Panc1 (cell line): ENCODE data around the gene NR3C1. TPM values are rescaled to one million over a fixed set of nuclear protein-coding genes. Genes with fewer than 3 reads are reported as not detected.

Source experiments
- ATAC-seq: fragments of 200-7000 bp; cut with Tn5 transposase; 2 replicates; pipeline ENCODE4 v1.9.1; 2020; ENCODE audit warnings: mild to moderate bottlenecking, moderate library complexity
- BruUV-seq: library from RNA; stranded (reverse); fragments of 400-500 nt; replicated peaks from 2 replicates; lab custom pipeline; 2021; lab: Mats Ljungman, UMichigan
- CTCF ChIA-PET: fragments of 300-600 bp; sonication (Branson Sonifier 250); formaldehyde crosslinking; loops from one replicate; lab custom pipeline; 2022; ENCODE audit warnings: antibody characterized with exemption; lab: Charles Lee
- POLR2A ChIA-PET: fragments of 300-600 bp; sonication (Branson Sonifier 250); formaldehyde crosslinking; loops from one replicate; lab custom pipeline; 2022; ENCODE audit warnings: antibody characterized with exemption; lab: Charles Lee
- DNase-seq: peaks from one replicate; pipeline ENCODE4 v3.0.0-alpha.2; 2010; ENCODE audit warnings: low read depth, low spot score
- H3K27ac ChIP-seq: 2 replicates; pipeline ENCODE4 v1.5.1; 2011; ENCODE audit warnings: mild to moderate bottlenecking, low read length, inconsistent platforms
- H3K27me3 ChIP-seq: fragments of 200-500 bp; sonication (Bioruptor generic); 2 replicates; pipeline ENCODE4 v1.6.0; 2014; ENCODE audit warnings: low read length, inconsistent platforms; ENCODE audit not compliant: control insufficient read depth, insufficient read depth
- H3K36me3 ChIP-seq: fragments of 200-500 bp; sonication (Bioruptor generic); 2 replicates; pipeline ENCODE4 v1.5.1; 2014; ENCODE audit warnings: inconsistent platforms, mild to moderate bottlenecking, low read length, moderate library complexity; ENCODE audit not compliant: control insufficient read depth, insufficient read depth
- H3K4me1 ChIP-seq: 2 replicates; pipeline ENCODE4 v1.5.1; 2011; ENCODE audit warnings: inconsistent platforms, mild to moderate bottlenecking, low read length, moderate library complexity; ENCODE audit not compliant: control insufficient read depth, insufficient read depth
- H3K4me3 ChIP-seq, 2 experiments: 2 replicates each; pipeline ENCODE4 v1.5.1; 2011 to 2012; ENCODE audit warnings: low read depth in 2 of 2, low read length in 2 of 2, mild to moderate bottlenecking in 2 of 2, inconsistent platforms in 1 of 2, moderate library complexity in 1 of 2
- H3K9me3 ChIP-seq: fragments of 200-500 bp; sonication (Bioruptor generic); 2 replicates; pipeline ENCODE4 v1.5.1; 2014; ENCODE audit warnings: low read depth, mild to moderate bottlenecking, inconsistent platforms, low read length, moderate library complexity; ENCODE audit not compliant: control insufficient read depth, insufficient read depth
- CTCF ChIP-seq: fragments of 450-650 bp; IDR thresholded peaks from 2 replicates; pipeline ENCODE4 v1.5.1; 2017; ENCODE audit warnings: mild to moderate bottlenecking
- POLR2AphosphoS5 ChIP-seq: IDR thresholded peaks from 2 replicates; pipeline ENCODE4 v1.6.1; 2012; ENCODE audit warnings: mild to moderate bottlenecking, low read depth, low read length, moderate library complexity
- REST ChIP-seq, 2 experiments: IDR thresholded peaks; 2 replicates each; pipeline ENCODE4 v1.6.1; 2011 to 2012; ENCODE audit warnings: low read depth in 2 of 2, control low read depth in 1 of 2, low read length in 1 of 2, mild to moderate bottlenecking in 1 of 2, moderate library complexity in 1 of 2; ENCODE audit not compliant: insufficient read depth in 1 of 2
- SIN3A ChIP-seq: IDR thresholded peaks from 2 replicates; pipeline ENCODE4 v1.6.1; 2012; ENCODE audit warnings: low read depth, mild to moderate bottlenecking, low read length, moderate library complexity, borderline replicate concordance; ENCODE audit not compliant: insufficient read depth
- TCF7L2 ChIP-seq: IDR thresholded peaks from 2 replicates; pipeline ENCODE4 v1.6.1; 2011; ENCODE audit warnings: mild to moderate bottlenecking, low read depth, low read length, inconsistent platforms
- in situ Hi-C: cut with HindIII; loops from 2 replicates; pipeline ENCODE4 v1.10.0; 2016; ENCODE audit warnings: low sequenced_read_pairs, low pct_unique_long_range_greater_than_20kb
- intact Hi-C: fragments of 100-400 bp; cut with micrococcal nuclease; formaldehyde crosslinking; loops from one replicate; pipeline ENCODE4 v1.10.0; 2022; ENCODE audit not compliant: unreplicated experiment
- total RNA-seq: library from RNA; stranded (reverse); gene quantifications from one replicate; pipeline ENCODE4 v1.2.1, GENCODE V29; 2021; ENCODE audit not compliant: unreplicated experiment

The NR3C1 gene
- total RNA-seq, 1 experiment from 2014 or later = 52.6 TPM

GRCh38 chr5:143398451-143399237, 4.8 kb downstream of the NR3C1 start:
- Histone ChIP-seq H3K36me3 (peaks cover 8% of the 10 kb centered on the region), H3K9me3 (no peaks in the 10 kb centered on the region), H3K27me3 (no peaks in the 10 kb centered on the region), H3K4me1 (peaks cover 50% of the 10 kb centered on the region), H3K27ac (peak overlapping the region; percentile 89), H3K4me3 (peak overlapping the region; percentile 91)
- DNase-seq = no peak
- no peak for ATAC-seq
- POLR2A ChIA-PET = interaction anchor here (0.6 kb wide), 2 partner anchors 285 to 428 kb away, joined by 3 read pairs; no protein-coding TSS in a partner anchor
- CTCF ChIA-PET = no interaction called here
- TF ChIP-seq REST (IDR thresholded peaks at IDR 0.05; ENCODE audit: insufficient read depth in 1 of 2, low read depth in 2 of 2, low read length in 1 of 2) = no peak
- TF ChIP-seq TCF7L2 = no peak
- no peak for TF ChIP-seq SIN3A
- no peak for TF ChIP-seq CTCF
- intact Hi-C loops = loop anchor here (10.0 kb wide), 1 partner anchor 94 kb away; no protein-coding TSS in a partner anchor
- in situ Hi-C loops = no loop called here
- BruUV-seq = no TSS peak

DNA sequence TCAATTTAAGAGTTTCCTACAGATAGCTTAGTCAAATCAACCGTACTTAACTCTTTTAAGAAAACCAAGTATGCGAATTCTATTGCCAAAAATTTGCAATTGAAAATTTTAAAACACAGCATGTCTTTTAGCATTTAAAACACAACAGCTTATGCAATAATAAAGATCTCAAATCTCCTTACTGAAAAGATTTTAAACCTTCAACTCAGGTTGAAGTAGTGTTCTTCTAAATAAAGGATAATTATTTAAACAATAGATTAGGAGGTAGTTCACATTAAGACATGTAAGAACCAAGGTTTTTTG, 5.5 kb downstream of the NR3C1 start:
- ChIA-PET POLR2A (interaction anchor here (0.6 kb wide), 1 partner anchor 284 kb away, joined by 3 read pairs; no protein-coding TSS in a partner anchor), CTCF (no interaction called here)
- no peak for DNase-seq
- in situ Hi-C loops = no loop called here
- peak overlapping the region; percentile 91; a peak in 3 of 4 replicates for H3K4me3 ChIP-seq
- H3K4me1 ChIP-seq = peaks cover 56% of the 10 kb centered on the region
- BruUV-seq = no TSS peak
- intact Hi-C loops = loop anchor here (10.0 kb wide), 1 partner anchor 93 kb away; no protein-coding TSS in a partner anchor
- TF ChIP-seq REST (IDR thresholded peaks at IDR 0.05; ENCODE audit: insufficient read depth in 1 of 2, low read depth in 2 of 2, low read length in 1 of 2) = no peak
- no peak for TF ChIP-seq POLR2AphosphoS5
- no peak for TF ChIP-seq CTCF
- no peak for TF ChIP-seq TCF7L2
- no peak for TF ChIP-seq SIN3A
- no peaks in the 10 kb centered on the region for H3K27me3 ChIP-seq
- ATAC-seq = no peak
- peak overlapping the region; percentile 73; the same call in 1 of the 2 replicates for H3K27ac ChIP-seq
- H3K36me3 ChIP-seq = peaks cover 8% of the 10 kb centered on the region
- H3K9me3 ChIP-seq = no peaks in the 10 kb centered on the region
